ENCODE measurements around the gene LSMEM2.
"Not testable (repeated sequence)": the region's sequence is repeated elsewhere in the genome, so short reads cannot be mapped to it uniquely, and the experiment has no call there.

Gene LSMEM2

GRCh38 chr3:50246517-50246954, 32.4 kb upstream of the LSMEM2 start:
- FAIRE-seq, result no peak

GRCh38 chr3:50248387-50248786, 30.5 kb upstream of the LSMEM2 start:
- no peak for FAIRE-seq

GRCh38 chr3:50249457-50249856, 29.4 kb upstream of the LSMEM2 start:
- no peak for FAIRE-seq

GRCh38 chr3:50250514-50250913, 28.4 kb upstream of the LSMEM2 start:
- no peak for FAIRE-seq

DNA sequence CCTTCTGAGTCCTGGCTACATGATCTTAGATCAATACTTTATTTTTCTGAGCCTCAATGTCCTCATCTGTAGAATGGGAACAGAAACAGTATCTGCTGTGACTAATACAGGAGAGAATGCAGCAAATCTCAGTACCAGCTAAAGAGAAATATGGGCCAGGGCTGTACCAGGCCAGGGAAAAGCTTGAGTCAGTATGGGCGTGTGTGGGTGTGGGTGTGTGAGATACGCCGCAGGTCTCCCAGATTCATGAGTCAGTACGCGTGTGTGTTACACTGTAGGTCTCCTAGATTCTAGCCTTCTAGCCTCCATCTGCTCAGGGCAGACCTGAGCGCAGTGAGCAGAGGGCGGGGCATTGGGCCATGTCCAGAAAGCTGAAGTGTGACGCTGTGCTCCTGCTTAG, 27.7 kb upstream of the LSMEM2 start:
- FAIRE-seq, result no peak

GRCh38 chr3:50254577-50255250, 24.2 kb upstream of the LSMEM2 start:
- no peak for FAIRE-seq

DNA sequence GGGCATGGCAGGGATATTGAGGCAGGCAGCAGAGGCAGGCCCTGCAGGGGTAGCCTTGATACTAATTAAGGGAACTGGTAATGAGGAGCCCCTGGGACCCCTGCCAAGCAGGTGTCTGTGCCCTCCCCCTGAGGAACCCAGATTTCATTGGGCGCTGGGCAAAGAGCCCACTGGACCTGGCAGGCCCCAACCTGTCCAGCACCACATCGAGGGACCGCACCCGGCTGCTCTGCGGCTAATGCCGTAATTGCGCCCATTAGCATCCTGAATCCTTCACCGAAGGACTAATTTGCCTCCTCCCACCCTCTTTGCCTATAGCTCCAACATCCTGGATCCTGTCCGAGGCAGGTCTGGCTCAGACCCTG, 23.7 kb upstream of the LSMEM2 start:
- no peak for FAIRE-seq

DNA sequence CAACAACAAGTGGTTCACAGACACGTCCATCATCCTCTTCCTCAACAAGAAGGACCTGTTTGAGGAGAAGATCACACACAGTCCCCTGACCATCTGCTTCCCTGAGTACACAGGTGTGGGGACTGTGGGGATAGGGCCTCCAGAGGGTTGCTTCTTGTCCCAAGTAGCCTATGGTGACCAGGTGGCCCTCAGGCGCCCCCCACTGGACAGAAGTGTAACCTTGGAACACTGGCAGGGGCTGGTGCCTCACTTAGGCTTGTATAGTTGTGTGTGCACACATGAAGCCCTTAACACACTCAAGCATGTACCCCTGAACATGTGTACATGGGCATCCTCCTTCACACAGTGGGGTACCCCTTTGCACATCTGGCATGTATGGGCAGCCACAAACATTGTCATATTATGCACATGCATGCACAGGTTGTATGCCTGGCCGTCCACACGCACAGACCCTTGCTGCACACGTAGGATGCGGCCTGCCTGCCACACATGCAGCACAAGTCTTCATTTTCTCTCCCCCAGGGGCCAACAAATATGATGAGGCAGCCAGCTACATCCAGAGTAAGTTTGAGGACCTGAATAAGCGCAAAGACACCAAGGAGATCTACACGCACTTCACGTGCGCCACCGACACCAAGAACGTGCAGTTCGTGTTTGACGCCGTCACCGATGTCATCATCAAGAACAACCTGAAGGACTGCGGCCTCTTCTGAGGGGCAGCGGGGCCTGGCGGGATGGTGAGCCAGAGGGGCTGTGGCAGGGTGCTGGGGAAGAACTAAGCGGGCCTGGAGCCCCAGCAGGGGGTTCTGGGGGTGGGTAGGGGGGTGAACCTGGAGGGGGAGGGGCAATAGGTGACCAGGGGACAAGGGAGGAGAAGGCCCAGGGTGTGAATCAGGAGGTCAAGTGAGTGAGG, 21.7 kb upstream of the LSMEM2 start:
- FAIRE-seq, result no peak

DNA sequence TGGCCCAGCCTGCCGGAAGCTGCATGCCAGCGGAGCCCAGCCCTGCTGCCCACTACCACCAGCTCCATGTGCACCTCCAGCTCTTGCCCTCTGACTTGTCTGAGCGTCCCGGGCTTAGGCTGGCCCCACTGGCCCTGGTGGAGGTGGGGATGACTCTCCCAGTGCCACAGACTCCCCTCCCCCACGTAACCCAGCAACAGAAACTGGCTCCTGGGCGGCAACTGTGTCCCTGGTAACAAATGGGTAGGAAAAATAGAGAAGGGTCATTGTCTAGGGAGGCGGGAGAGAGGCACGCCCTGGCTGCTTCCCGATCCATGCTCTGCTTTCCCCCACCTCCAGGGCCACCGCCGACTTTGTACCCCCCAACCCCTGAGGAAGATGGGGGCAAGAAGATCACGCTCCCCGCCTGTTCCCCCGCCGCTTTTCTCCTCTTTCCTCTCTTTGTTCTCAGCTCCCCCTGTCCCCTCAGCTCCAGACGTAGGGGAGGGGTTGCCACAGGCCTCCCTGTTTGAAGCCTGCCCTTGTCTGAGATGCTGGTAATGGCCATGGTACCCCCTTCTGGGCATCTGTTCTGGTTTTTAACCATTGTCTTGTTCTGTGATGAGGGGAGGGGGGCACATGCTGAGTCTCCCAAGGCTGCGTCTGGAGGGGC, 20.7 kb upstream of the LSMEM2 start:
- FAIRE-seq, result no peak

- no peak for FAIRE-seq
Measured at GRCh38 chr3:50258979-50259378, 19.9 kb upstream of the LSMEM2 start.

DNA sequence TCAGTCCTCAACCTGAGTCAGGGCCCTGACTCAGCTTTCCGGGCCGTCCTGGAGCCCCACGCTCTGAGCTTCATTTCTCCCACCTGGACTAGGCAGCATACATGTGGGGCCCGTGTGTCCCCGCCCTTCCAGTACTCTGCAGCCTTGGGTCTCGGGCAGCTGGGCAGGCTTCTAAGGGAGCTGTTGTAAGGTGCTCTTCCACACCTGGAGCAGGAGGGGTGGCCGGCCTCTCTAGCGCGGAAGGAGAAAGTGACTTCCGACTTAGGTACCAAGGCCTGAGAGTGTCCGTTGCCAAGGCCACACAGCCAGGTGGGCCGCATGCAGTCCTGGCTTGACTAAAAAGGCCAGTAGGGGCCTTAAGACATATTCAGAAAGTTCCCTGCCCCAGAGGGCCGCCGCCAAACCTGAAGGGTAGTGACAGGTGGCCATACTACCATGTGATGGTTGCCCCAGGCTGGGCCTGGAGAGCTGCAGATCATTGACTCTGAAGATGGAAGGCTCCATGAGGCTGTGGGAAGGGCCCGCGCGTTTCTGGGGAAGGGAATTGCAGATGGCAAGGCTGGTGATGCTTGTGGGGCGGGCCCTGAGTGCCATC, 19.4 kb upstream of the LSMEM2 start:
- FAIRE-seq, result no peak

- no peak for FAIRE-seq
Measured at GRCh38 chr3:50260027-50260941, 18.6 kb upstream of the LSMEM2 start.

- FAIRE-seq, result no peak
Measured at GRCh38 chr3:50260942-50261441, 17.9 kb upstream of the LSMEM2 start.

DNA sequence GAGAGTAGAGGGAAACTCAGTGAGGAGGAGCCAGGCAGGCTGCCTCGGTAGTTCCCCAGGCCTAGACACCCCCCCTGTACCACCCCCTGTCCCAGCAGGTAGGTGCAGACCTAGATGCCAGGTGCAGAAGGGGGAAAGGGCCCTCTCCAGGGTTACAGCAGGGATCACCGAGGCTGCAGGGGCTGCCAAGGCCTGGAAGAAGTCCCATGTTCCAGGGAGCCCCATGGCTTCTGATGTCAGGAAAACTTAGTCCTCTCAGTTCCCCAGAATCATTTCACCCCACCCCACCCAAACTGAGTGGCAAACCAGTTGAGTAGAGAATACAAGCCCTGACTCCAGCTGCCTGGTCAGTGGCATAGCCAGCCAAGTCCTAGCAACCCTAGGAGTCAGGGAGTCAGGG, 17.4 kb upstream of the LSMEM2 start:
- FAIRE-seq, result no peak

DNA sequence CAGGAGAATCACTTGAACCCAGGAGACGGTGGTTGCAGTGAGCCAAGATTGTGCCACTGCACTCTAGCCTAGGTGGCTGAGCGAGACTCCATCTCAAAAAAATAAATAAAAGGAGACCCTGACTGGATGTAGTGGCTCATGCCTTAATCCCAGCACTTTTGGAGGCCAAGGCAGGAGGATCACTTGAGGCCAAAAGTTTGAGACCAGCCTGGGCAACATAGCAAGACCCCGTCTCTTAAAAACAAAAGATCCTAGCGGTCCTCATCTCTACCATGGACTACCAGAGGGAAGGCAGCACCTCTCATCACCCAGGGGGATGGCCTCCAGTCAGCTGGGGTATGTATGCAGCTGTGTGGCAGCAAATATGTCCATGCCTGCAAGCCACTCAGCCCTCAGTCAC, 16.7 kb upstream of the LSMEM2 start:
- FAIRE-seq, result not testable (repeated sequence)

DNA sequence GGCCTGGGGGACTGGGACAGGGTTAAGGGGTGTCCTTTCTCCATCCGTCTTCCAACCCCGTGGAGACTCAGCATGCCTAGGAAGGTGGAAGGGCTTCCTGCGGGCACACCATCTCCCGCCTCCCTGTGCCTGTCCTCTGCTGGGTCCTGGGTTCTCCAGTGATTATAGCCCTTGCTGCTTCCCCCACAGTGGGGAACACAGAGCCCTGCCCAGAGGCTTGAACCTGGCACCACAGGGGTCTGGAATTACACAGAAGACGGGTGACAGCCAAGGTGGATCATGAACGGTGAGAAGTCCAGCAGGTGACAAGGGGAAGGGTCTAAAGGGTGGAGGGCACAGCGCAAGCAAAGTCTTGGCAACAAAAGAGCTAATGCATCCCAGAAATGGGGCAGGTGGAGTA, 16.1 kb upstream of the LSMEM2 start:
- FAIRE-seq, result no peak

- peak; percentile 14 for FAIRE-seq
Measured at GRCh38 chr3:50263478-50264382, 15.2 kb upstream of the LSMEM2 start.

GRCh38 chr3:50264383-50264963, 14.4 kb upstream of the LSMEM2 start:
- peak; percentile 75 for FAIRE-seq

GRCh38 chr3:50264964-50265485, 13.9 kb upstream of the LSMEM2 start:
- no peak for FAIRE-seq

- FAIRE-seq, result no peak
Measured at GRCh38 chr3:50265571-50265970, 13.3 kb upstream of the LSMEM2 start.
